Measurements from ENCODE around the gene CRMP1. TPM values are rescaled to one million over a fixed set of nuclear protein-coding genes. Genes with fewer than 3 reads are reported as not detected.

Gene CRMP1
- total RNA-seq, 4 donors from 2014 or later = 1.2 to 4.0 (median 2.3) TPM

- Histone ChIP-seq H3K27ac (replicated peaks in 1 of 4) (no peak overlapping the region), H3K4me3 (no peak overlapping the region), H3K9me3 (no peaks in the 10 kb centered on the region), H3K27me3 (peaks cover 6 to 64% (median 39%) of the 10 kb centered on the region in 4 donors), H3K4me1 (peaks cover 20 to 40% (median 36%) of the 10 kb centered on the region in 4 donors), H3K36me3 (no peaks in the 10 kb centered on the region)
- 46% methylated on average over 3 of the region's 3 CpGs for WGBS
- intact Hi-C loops (cut with DNase I) = no loop called here
- no peak for TF ChIP-seq POLR2AphosphoS5 (IDR thresholded peaks at IDR 0.05)
- no peak for TF ChIP-seq EP300 (IDR thresholded peaks at IDR 0.05)
- no peak for TF ChIP-seq CTCF (IDR thresholded peaks at IDR 0.05)
- no peak for TF ChIP-seq POLR2A (IDR thresholded peaks at IDR 0.05; ENCODE audit: low read depth)
- no peak for DNase-seq (ENCODE audit: extremely low spot score)
Observed at GRCh38 chr4:5885733-5886132, 7.2 kb downstream of the CRMP1 start.

- DNase-seq (ENCODE audit: extremely low spot score) = no peak
- Histone ChIP-seq H3K4me3 (no peak overlapping the region), H3K27me3 (peaks cover 6 to 55% (median 30%) of the 10 kb centered on the region in 4 donors), H3K4me1 (peaks cover 11 to 31% (median 26%) of the 10 kb centered on the region in 4 donors), H3K9me3 (no peaks in the 10 kb centered on the region), H3K27ac (replicated peaks in 1 of 4) (no peak overlapping the region), H3K36me3 (no peaks in the 10 kb centered on the region)
- TF ChIP-seq CTCF (IDR thresholded peaks at IDR 0.05) (no peak), POLR2A (IDR thresholded peaks at IDR 0.05; ENCODE audit: low read depth) (no peak), POLR2AphosphoS5 (IDR thresholded peaks at IDR 0.05) (no peak), EP300 (IDR thresholded peaks at IDR 0.05) (no peak)
- intact Hi-C loops (cut with DNase I) = no loop called here
- 73% methylated on average over 7 of the region's 7 CpGs for WGBS
Observed at GRCh38 chr4:5884796-5885195, 8.1 kb downstream of the CRMP1 start.

- H3K27ac ChIP-seq (replicated peaks in 1 of 4) = no peak overlapping the region
- 69% methylated on average over 1 of the region's 1 CpG for WGBS
- intact Hi-C loops (cut with DNase I) = no loop called here
- H3K4me3 ChIP-seq = no peak overlapping the region
- H3K36me3 ChIP-seq = no peaks in the 10 kb centered on the region
- peaks cover 6 to 50% (median 22%) of the 10 kb centered on the region in 4 donors for H3K27me3 ChIP-seq
- no peak for DNase-seq (ENCODE audit: extremely low spot score)
- TF ChIP-seq CTCF (IDR thresholded peaks at IDR 0.05) (no peak), POLR2A (IDR thresholded peaks at IDR 0.05; ENCODE audit: low read depth) (no peak), EP300 (IDR thresholded peaks at IDR 0.05) (no peak), POLR2AphosphoS5 (IDR thresholded peaks at IDR 0.05) (no peak)
- H3K4me1 ChIP-seq = peaks cover 11 to 23% (median 21%) of the 10 kb centered on the region in 4 donors
- no peaks in the 10 kb centered on the region for H3K9me3 ChIP-seq
Observed at GRCh38 chr4:5883916-5884315, 9.0 kb downstream of the CRMP1 start.

GRCh38 chr4:5882947-5883346, 9.9 kb downstream of the CRMP1 start:
- no peaks in the 10 kb centered on the region for H3K9me3 ChIP-seq
- H3K36me3 ChIP-seq = no peaks in the 10 kb centered on the region
- H3K4me3 ChIP-seq = no peak overlapping the region
- intact Hi-C loops (cut with DNase I) = no loop called here
- no peak for TF ChIP-seq CTCF (IDR thresholded peaks at IDR 0.05)
- no peak for TF ChIP-seq EP300 (IDR thresholded peaks at IDR 0.05)
- no peak for TF ChIP-seq POLR2A (IDR thresholded peaks at IDR 0.05; ENCODE audit: low read depth)
- no peak for TF ChIP-seq POLR2AphosphoS5 (IDR thresholded peaks at IDR 0.05)
- H3K27ac ChIP-seq (replicated peaks in 1 of 4) = no peak overlapping the region
- H3K27me3 ChIP-seq = peaks cover 2 to 42% (median 12%) of the 10 kb centered on the region in 4 donors
- H3K4me1 ChIP-seq = peaks cover 7 to 13% (median 12%) of the 10 kb centered on the region in 4 donors
- no peak for DNase-seq (ENCODE audit: extremely low spot score)
- 83% methylated on average over 3 of the region's 3 CpGs for WGBS

- Histone ChIP-seq H3K36me3 (no peaks in the 10 kb centered on the region), H3K4me3 (no peak overlapping the region), H3K4me1 (no peaks in the 10 kb centered on the region), H3K9me3 (no peaks in the 10 kb centered on the region), H3K27me3 (peaks cover 0 to 41% (median under 1%) of the 10 kb centered on the region in 4 donors), H3K27ac (replicated peaks in 1 of 4) (no peak overlapping the region)
- 28% methylated on average over 4 of the region's 4 CpGs for WGBS
- DNase-seq (ENCODE audit: extremely low spot score) = no peak
- TF ChIP-seq POLR2AphosphoS5 (IDR thresholded peaks at IDR 0.05) = no peak
- TF ChIP-seq CTCF (IDR thresholded peaks at IDR 0.05) = no peak
- no peak for TF ChIP-seq EP300 (IDR thresholded peaks at IDR 0.05)
- TF ChIP-seq POLR2A (IDR thresholded peaks at IDR 0.05; ENCODE audit: low read depth) = no peak
- intact Hi-C loops (cut with DNase I) = no loop called here
Observed at GRCh38 chr4:5881340-5881739, 11.5 kb downstream of the CRMP1 start.

Measured in esophagus muscularis mucosa (tissue), 4 donors.